SU-DHL-6 (cell line): ENCODE measurements around the gene NOX5.

Experiments used
- H2AFZ ChIP-seq: fragments of 200-600 bp; sonication (generic); 2 replicates; pipeline ENCODE4 v1.6.1; 2014; ENCODE audit warnings: low read depth, mild to moderate bottlenecking, moderate library complexity, mixed read lengths, antibody characterized with exemption, low read length; ENCODE audit not compliant: severe bottlenecking
- H3F3A ChIP-seq: fragments of 200-600 bp; shearing (Covaris generic); 2 replicates; pipeline ENCODE4 v1.6.0; 2016; ENCODE audit warnings: antibody characterized with exemption, mild to moderate bottlenecking; ENCODE audit not compliant: insufficient read depth
- H3K27ac ChIP-seq: fragments of 200-600 bp; sonication (generic); 2 replicates; pipeline ENCODE4 v1.5.1; 2016; ENCODE audit warnings: low read depth, mild to moderate bottlenecking, low read length, moderate library complexity, mixed read lengths
- H3K27me3 ChIP-seq: fragments of 200-600 bp; sonication (generic), shearing (Covaris generic); 2 replicates; pipeline ENCODE4 v1.6.0; 2014; ENCODE audit warnings: mild to moderate bottlenecking, low read length
- H3K36me3 ChIP-seq: fragments of 200-600 bp; sonication (generic); 2 replicates; pipeline ENCODE4 v1.6.1; 2014; ENCODE audit warnings: mild to moderate bottlenecking, low read length, mixed read lengths
- H3K4me2 ChIP-seq: fragments of 300-600, 200-600 bp; shearing (Covaris generic), sonication (generic); 2 replicates; pipeline ENCODE4 v1.6.0; 2014; ENCODE audit warnings: low read length, low read depth, mild to moderate bottlenecking; ENCODE audit not compliant: poor library complexity, severe bottlenecking
- H3K4me3 ChIP-seq: fragments of 200-600 bp; sonication (generic); 2 replicates; pipeline ENCODE4 v1.5.1; 2014; ENCODE audit warnings: antibody characterized with exemption, low read length, mild to moderate bottlenecking, mixed read lengths; ENCODE audit not compliant: insufficient read depth, poor library complexity, severe bottlenecking
- H3K79me2 ChIP-seq: fragments of 200-600 bp; sonication (generic); 2 replicates; pipeline ENCODE4 v1.6.1; 2014; ENCODE audit warnings: mild to moderate bottlenecking, low read length, moderate library complexity; ENCODE audit not compliant: insufficient read depth
- H3K9ac ChIP-seq: fragments of 200-600 bp; sonication (generic); 2 replicates; pipeline ENCODE4 v1.7.0; 2014; ENCODE audit warnings: mild to moderate bottlenecking, low read length
- H3K9me2 ChIP-seq: fragments of 200-600 bp; sonication (generic); replicated peaks from 2 replicates; pipeline ENCODE4 v1.6.1; 2014; ENCODE audit warnings: low read length; ENCODE audit not compliant: insufficient read depth
- H3K9me3 ChIP-seq: fragments of 200-600 bp; sonication (generic); 2 replicates; pipeline ENCODE4 v1.6.1; 2014; ENCODE audit warnings: low read length, mixed read lengths; ENCODE audit not compliant: insufficient read depth
- H4K20me1 ChIP-seq: fragments of 200-600 bp; sonication (generic); 2 replicates; pipeline ENCODE4 v1.6.1; 2014; ENCODE audit warnings: low read depth, mild to moderate bottlenecking, antibody characterized with exemption, low read length, moderate library complexity, mixed read lengths
- CTCF ChIP-seq: fragments of 200-600 bp; sonication (generic); IDR thresholded peaks from one replicate; pipeline ENCODE4 v1.5.1; 2017; ENCODE audit warnings: antibody characterized with exemption, mild to moderate bottlenecking, low read length, moderate library complexity; ENCODE audit not compliant: insufficient read depth, poor library complexity, severe bottlenecking
- EZH2phosphoT487 ChIP-seq: fragments of 200-600 bp; sonication (generic), shearing (Covaris generic); conservative IDR thresholded peaks from 2 replicates; pipeline ENCODE4 v1.6.1; 2018; ENCODE audit warnings: mild to moderate bottlenecking, antibody characterized with exemption, low read length, moderate library complexity, mixed read lengths

Gene NOX5

GRCh38 chr15:69098771-69099170 is 84.3 kb downstream of the NOX5 start:
- Histone ChIP-seq H3K27ac (no peak overlapping the region), H3K9me3 (no peaks in the 10 kb centered on the region), H4K20me1 (no peaks in the 10 kb centered on the region), H3K9me2 (no peaks in the 10 kb centered on the region), H3F3A (no peaks in the 10 kb centered on the region), H3K9ac (no peak overlapping the region), H3K27me3 (no peaks in the 10 kb centered on the region), H2AFZ (no peak overlapping the region), H3K4me2 (no peak overlapping the region), H3K4me3 (no peak overlapping the region), H3K79me2 (no peaks in the 10 kb centered on the region), H3K36me3 (no peaks in the 10 kb centered on the region)
- TF ChIP-seq CTCF (no peak), EZH2phosphoT487 (no peak)

- no peaks in the 10 kb centered on the region for H3F3A ChIP-seq
- H3K79me2 ChIP-seq = no peaks in the 10 kb centered on the region
- H3K27ac ChIP-seq = no peak overlapping the region
- TF ChIP-seq CTCF (no peak), EZH2phosphoT487 (no peak)
- no peak overlapping the region for H3K4me2 ChIP-seq
- no peak overlapping the region for H3K4me3 ChIP-seq
- H3K9ac ChIP-seq = no peak overlapping the region
- no peaks in the 10 kb centered on the region for H3K9me2 ChIP-seq
- no peak overlapping the region for H2AFZ ChIP-seq
- H3K9me3 ChIP-seq = no peaks in the 10 kb centered on the region
- H4K20me1 ChIP-seq = no peaks in the 10 kb centered on the region
- H3K36me3 ChIP-seq = no peaks in the 10 kb centered on the region
- no peaks in the 10 kb centered on the region for H3K27me3 ChIP-seq
These were observed 85.4 kb downstream of the NOX5 start for GRCh38 chr15:69099941-69100340.

- Histone ChIP-seq H3K9me3 (no peaks in the 10 kb centered on the region), H3K9ac (no peak overlapping the region), H3F3A (no peaks in the 10 kb centered on the region), H3K27me3 (no peaks in the 10 kb centered on the region), H3K4me2 (no peak overlapping the region), H2AFZ (no peak overlapping the region), H4K20me1 (no peaks in the 10 kb centered on the region), H3K79me2 (no peaks in the 10 kb centered on the region), H3K27ac (no peak overlapping the region), H3K36me3 (no peaks in the 10 kb centered on the region), H3K9me2 (no peaks in the 10 kb centered on the region), H3K4me3 (no peak overlapping the region)
- no peak for TF ChIP-seq CTCF
- no peak for TF ChIP-seq EZH2phosphoT487
These were observed 86.3 kb downstream of the NOX5 start for GRCh38 chr15:69100821-69101220.
